ENCODE results near the gene HSD11B1.

DNA sequence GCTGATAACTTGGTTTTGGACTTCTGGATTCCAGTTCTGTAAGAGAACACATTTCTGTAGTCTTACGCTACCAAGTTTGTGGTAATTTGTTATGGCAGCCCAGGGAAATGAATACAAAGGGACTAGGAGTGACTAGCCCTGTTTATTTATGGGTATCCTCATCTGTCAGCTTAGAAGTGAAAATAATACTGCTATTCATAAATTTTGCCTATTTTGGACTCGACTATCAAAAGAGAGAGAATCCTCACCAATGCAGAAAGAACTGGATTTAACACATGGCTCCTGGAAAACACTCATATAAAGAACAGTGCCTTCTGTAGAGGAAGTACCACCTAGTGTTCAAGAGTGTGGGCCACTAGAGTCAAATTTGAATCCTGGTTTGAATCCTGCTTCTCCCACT, 22.6 kb downstream of the HSD11B1 start:
- TF ChIP-seq ZNF121 (CRISPR knock-in tag; IDR thresholded peaks at IDR 0.05) = no peak
- TF ChIP-seq, protein P1, sequence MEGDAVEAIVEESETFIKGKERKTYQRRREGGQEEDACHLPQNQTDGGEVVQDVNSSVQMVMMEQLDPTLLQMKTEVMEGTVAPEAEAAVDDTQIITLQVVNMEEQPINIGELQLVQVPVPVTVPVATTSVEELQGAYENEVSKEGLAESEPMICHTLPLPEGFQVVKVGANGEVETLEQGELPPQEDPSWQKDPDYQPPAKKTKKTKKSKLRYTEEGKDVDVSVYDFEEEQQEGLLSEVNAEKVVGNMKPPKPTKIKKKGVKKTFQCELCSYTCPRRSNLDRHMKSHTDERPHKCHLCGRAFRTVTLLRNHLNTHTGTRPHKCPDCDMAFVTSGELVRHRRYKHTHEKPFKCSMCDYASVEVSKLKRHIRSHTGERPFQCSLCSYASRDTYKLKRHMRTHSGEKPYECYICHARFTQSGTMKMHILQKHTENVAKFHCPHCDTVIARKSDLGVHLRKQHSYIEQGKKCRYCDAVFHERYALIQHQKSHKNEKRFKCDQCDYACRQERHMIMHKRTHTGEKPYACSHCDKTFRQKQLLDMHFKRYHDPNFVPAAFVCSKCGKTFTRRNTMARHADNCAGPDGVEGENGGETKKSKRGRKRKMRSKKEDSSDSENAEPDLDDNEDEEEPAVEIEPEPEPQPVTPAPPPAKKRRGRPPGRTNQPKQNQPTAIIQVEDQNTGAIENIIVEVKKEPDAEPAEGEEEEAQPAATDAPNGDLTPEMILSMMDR (IDR thresholded peaks at IDR 0.05) = no peak
- TF ChIP-seq ZNF423 (CRISPR knock-in tag; IDR thresholded peaks at IDR 0.05) = no peak
- TF ChIP-seq, protein P2, sequence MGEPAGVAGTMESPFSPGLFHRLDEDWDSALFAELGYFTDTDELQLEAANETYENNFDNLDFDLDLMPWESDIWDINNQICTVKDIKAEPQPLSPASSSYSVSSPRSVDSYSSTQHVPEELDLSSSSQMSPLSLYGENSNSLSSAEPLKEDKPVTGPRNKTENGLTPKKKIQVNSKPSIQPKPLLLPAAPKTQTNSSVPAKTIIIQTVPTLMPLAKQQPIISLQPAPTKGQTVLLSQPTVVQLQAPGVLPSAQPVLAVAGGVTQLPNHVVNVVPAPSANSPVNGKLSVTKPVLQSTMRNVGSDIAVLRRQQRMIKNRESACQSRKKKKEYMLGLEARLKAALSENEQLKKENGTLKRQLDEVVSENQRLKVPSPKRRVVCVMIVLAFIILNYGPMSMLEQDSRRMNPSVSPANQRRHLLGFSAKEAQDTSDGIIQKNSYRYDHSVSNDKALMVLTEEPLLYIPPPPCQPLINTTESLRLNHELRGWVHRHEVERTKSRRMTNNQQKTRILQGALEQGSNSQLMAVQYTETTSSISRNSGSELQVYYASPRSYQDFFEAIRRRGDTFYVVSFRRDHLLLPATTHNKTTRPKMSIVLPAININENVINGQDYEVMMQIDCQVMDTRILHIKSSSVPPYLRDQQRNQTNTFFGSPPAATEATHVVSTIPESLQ (CRISPR knock-in tag; IDR thresholded peaks at IDR 0.05) = no peak
- TF ChIP-seq SP1 (CRISPR knock-in tag; conservative IDR thresholded peaks at IDR 0.05) = no peak
- TF ChIP-seq, protein P3, sequence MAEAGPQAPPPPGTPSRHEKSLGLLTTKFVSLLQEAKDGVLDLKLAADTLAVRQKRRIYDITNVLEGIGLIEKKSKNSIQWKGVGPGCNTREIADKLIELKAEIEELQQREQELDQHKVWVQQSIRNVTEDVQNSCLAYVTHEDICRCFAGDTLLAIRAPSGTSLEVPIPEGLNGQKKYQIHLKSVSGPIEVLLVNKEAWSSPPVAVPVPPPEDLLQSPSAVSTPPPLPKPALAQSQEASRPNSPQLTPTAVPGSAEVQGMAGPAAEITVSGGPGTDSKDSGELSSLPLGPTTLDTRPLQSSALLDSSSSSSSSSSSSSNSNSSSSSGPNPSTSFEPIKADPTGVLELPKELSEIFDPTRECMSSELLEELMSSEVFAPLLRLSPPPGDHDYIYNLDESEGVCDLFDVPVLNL (CRISPR knock-in tag; IDR thresholded peaks at IDR 0.05; ENCODE audit: borderline replicate concordance, low read depth) = no peak
- TF ChIP-seq, protein P4, sequence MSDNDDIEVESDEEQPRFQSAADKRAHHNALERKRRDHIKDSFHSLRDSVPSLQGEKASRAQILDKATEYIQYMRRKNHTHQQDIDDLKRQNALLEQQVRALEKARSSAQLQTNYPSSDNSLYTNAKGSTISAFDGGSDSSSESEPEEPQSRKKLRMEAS (CRISPR knock-in tag; IDR thresholded peaks at IDR 0.05) = no peak
- TF ChIP-seq GTF2I (CRISPR knock-in tag; conservative IDR thresholded peaks at IDR 0.05) = no peak
- no peak for TF ChIP-seq NR2C2 (CRISPR knock-in tag; IDR thresholded peaks at IDR 0.05)
- no peak for TF ChIP-seq JUN (CRISPR knock-in tag; IDR thresholded peaks at IDR 0.05)
